LNCaP clone FGC (cell line): ENCODE measurements around the gene NR2C2AP.

Experiments used
- DNase-seq: peaks from one replicate; pipeline ENCODE4 v3.0.0-alpha.2; 2011; ENCODE audit warnings: low read depth
- H3K4me3 ChIP-seq: 2 replicates; pipeline ENCODE4 v1.5.1; 2011; ENCODE audit warnings: mild to moderate bottlenecking, low read depth, low read length, control low read depth
- TF ChIP-seq, protein P1 (sequence below): IDR thresholded peaks from 2 replicates; pipeline ENCODE4 v1.5.1; 2012; ENCODE audit warnings: mild to moderate bottlenecking; ENCODE audit not compliant: control insufficient read depth, insufficient read depth; ENCODE audit errors: extremely low read depth

NR2C2AP gene

DNA sequence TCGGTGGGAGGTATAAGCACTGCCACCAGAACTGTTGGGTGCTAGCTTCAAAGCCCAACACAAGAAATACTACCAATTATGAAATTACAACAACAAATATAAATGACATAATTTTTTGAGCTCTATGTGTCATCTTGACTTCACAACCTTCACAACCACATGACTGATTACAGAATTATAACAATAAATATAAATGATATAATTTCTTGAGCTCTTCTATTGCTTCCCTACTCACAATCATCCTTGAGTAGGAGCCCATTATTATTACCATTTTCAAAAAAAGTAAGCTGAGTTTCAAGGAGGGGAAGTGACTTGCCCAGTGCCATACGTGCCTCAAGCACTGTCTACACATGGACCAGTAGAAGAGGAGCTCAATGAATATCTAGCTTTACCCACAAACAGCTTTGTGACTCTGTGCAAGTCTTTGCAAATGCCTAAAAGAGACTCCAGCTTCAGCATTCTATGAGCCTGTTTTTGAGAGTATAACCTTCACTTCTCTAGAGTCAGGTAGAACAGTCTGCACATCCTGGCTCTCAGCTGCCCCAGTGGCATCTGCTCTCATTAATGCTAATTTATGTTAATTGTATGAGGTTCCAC is 31.1 kb upstream of the NR2C2AP start:
- TF ChIP-seq, protein P1, sequence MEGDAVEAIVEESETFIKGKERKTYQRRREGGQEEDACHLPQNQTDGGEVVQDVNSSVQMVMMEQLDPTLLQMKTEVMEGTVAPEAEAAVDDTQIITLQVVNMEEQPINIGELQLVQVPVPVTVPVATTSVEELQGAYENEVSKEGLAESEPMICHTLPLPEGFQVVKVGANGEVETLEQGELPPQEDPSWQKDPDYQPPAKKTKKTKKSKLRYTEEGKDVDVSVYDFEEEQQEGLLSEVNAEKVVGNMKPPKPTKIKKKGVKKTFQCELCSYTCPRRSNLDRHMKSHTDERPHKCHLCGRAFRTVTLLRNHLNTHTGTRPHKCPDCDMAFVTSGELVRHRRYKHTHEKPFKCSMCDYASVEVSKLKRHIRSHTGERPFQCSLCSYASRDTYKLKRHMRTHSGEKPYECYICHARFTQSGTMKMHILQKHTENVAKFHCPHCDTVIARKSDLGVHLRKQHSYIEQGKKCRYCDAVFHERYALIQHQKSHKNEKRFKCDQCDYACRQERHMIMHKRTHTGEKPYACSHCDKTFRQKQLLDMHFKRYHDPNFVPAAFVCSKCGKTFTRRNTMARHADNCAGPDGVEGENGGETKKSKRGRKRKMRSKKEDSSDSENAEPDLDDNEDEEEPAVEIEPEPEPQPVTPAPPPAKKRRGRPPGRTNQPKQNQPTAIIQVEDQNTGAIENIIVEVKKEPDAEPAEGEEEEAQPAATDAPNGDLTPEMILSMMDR = no peak
- no peak overlapping the region for H3K4me3 ChIP-seq
- no peak for DNase-seq

DNA sequence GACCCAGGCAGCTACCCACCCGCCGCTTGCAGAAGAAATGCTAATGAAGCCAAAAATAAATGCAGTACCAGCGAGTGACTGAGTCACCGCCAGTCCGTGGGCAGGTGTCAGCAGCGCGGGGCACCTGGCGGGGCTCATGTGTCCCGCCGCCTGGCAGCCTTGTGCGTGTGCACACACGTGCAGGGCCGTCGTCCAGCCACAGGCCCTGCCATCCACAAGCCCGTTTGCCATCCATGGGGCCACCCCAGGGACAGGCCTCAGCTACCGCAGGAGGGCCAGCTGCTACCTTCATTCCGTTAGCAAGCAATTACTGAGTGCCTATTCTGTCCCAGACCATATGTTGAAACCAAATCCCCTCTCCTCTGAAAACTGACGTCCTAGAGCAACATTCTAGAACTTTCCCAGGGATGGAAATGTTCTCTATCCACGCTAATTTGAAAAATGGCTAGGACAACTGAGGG is 29.1 kb upstream of the NR2C2AP start:
- no peak for DNase-seq
- TF ChIP-seq, protein P1 = no peak
- H3K4me3 ChIP-seq = no peak overlapping the region

DNA sequence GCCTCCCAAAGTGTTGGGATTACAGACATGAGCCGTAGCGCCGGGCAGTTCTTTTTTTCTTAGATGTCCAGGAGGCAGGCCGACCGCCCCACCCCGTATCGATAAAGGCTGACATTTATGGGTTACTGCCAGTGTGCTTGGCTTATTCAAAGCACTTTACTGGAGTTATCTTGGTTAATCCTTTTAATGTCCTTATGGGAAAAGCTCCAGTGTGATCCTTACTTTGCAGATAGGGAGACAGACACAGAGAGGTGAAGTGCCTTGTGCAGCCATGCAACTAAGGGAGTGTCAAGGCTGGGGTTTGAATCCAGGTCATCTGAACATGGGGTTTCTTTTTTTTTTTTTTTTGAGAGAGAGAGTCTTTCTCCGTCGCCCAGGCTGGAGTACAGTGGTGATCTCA is 27.8 kb upstream of the NR2C2AP start:
- no peak for DNase-seq
- TF ChIP-seq, protein P1 = no peak
- no peak overlapping the region for H3K4me3 ChIP-seq

DNA sequence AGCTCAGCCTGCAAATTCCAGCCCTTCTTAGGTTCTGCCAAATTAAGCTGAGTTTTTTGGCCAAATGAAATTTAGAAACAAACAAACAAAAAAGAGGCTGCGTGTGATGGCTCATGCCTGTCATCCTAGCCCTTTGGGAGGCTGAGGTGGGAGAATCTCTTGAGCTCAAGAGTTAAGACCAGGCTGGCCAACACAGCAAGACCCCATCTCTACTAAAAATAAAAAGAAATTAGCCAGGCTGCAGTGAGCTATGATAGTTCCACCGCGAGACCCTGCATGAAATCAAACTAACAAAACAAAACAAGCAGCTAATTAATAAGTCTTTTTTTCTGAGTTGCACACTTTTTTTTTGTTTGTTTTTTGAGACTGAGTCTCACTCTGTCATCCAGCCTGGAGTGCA is 26.5 kb upstream of the NR2C2AP start:
- H3K4me3 ChIP-seq = no peak overlapping the region
- DNase-seq = no peak
- TF ChIP-seq, protein P1 = no peak

DNA sequence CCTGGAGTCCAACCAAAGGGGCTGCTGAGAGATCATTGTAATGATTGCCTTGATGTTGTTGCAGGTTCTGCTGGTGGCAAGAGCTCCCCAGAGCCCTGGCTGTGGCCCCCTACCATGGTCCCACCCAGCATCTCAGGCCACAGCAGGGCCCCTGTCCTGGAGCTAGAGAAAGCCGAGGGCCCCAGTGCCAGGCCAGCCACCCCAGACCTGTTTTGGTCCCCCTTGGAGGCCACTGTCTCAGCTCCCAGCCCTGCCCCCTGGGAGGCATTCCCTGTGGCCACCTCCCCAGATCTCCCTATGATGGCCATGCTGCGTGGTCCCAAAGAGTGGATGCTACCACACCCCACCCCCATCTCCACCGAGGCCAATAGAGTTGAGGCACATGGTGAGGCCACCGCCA is 24.0 kb upstream of the NR2C2AP start:
- no peak for DNase-seq
- TF ChIP-seq, protein P1 = no peak
- no peak overlapping the region for H3K4me3 ChIP-seq

DNA sequence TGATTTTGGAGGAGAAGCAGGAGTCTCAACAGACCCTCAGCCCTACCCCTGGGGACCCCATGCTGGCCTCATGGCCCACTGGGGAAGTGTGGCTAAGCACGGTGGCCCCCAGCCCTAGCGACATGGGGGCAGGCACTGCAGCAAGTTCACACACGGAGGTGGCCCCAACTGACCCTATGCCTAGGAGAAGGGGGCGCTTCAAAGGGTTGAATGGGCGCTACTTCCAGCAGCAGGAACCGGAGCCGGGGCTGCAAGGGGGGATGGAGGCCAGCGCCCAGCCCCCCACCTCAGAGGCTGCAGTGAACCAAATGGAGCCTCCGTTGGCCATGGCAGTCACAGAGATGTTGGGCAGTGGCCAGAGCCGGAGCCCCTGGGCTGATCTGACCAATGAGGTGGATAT is 23.4 kb upstream of the NR2C2AP start:
- H3K4me3 ChIP-seq = no peak overlapping the region
- DNase-seq = no peak
- TF ChIP-seq, protein P1 = no peak

DNA sequence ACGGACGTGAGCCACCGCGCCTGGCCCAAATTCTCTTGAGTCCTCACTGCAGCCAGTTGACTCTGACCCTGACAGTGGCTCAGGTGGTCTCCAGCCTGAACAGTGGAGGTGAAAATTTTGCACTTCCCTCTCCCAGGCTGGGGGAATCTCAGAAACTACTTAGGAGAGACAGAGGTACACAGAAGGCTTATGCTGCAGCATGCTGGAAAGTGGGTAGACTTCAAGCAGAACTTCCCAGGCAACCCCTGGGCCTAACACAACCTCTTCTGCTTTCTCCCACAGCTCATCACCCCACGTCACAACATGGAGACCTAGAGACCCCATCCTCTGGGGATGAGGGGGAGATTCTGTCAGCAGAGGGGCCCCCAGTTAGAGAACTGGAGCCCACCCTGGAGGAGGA is 23.0 kb upstream of the NR2C2AP start:
- DNase-seq = no peak
- TF ChIP-seq, protein P1 = no peak

More for the DNA sequence above, 23.0 kb upstream of the NR2C2AP start:
- no peak overlapping the region for H3K4me3 ChIP-seq
